Stomach (tissue), 4 donors: ENCODE data around the gene KHSRP.

ENCODE experiments used
- CTCF ChIP-seq, 7 experiments: fragments of 450-650 bp in 4 of 7; fragments of 200-600 bp in 3 of 7; sonication (generic) in 3 of 7; IDR thresholded peaks; one replicate each; pipeline ENCODE4 v1.5.1; 2016 to 2019; ENCODE audit warnings: antibody characterized with exemption in 7 of 7, control low read depth in 2 of 7, mild to moderate bottlenecking in 1 of 7
- EP300 ChIP-seq: sonication (generic); formaldehyde crosslinking; IDR thresholded peaks from one replicate; pipeline ENCODE4 v1.6.1; 2017; ENCODE audit warnings: antibody characterized with exemption
- POLR2A ChIP-seq, 4 donors: fragments of 450-650 bp; IDR thresholded peaks; one replicate each; pipeline ENCODE4 v1.6.1; 2016; ENCODE audit warnings: antibody characterized with exemption in 4 of 4, control low read depth in 2 of 4, mild to moderate bottlenecking in 1 of 4, moderate library complexity in 1 of 4
- POLR2AphosphoS5 ChIP-seq, 3 donors: sonication (generic); formaldehyde crosslinking; IDR thresholded peaks; one replicate each; pipeline ENCODE4 v1.6.1; 2016; ENCODE audit warnings: antibody characterized with exemption in 3 of 3

- peak in 1 of 7 experiments; percentile 17 for TF ChIP-seq CTCF (IDR thresholded peaks at IDR 0.05)
- TF ChIP-seq EP300: no peak
- TF ChIP-seq POLR2AphosphoS5 (IDR thresholded peaks at IDR 0.05): peak; percentile 29 to 57 (median 52)
- no peak for TF ChIP-seq POLR2A (IDR thresholded peaks at IDR 0.05)
These were observed 31.3 kb downstream of the KHSRP start, which contains the start of gene GTF2F1 for GRCh38 chr19:6393074-6393982.
